ENCODE results near the gene IDH3A. TPM values are rescaled to one million over a fixed set of nuclear protein-coding genes. Genes with fewer than 3 reads are reported as not detected.

IDH3A gene
- total and polyA plus RNA-seq, 9 of the 15 experiments (the other 6 are each of a cell fraction or from before 2014, with no cell fraction given), result 37.4 to 249 (median 107) TPM

DNA sequence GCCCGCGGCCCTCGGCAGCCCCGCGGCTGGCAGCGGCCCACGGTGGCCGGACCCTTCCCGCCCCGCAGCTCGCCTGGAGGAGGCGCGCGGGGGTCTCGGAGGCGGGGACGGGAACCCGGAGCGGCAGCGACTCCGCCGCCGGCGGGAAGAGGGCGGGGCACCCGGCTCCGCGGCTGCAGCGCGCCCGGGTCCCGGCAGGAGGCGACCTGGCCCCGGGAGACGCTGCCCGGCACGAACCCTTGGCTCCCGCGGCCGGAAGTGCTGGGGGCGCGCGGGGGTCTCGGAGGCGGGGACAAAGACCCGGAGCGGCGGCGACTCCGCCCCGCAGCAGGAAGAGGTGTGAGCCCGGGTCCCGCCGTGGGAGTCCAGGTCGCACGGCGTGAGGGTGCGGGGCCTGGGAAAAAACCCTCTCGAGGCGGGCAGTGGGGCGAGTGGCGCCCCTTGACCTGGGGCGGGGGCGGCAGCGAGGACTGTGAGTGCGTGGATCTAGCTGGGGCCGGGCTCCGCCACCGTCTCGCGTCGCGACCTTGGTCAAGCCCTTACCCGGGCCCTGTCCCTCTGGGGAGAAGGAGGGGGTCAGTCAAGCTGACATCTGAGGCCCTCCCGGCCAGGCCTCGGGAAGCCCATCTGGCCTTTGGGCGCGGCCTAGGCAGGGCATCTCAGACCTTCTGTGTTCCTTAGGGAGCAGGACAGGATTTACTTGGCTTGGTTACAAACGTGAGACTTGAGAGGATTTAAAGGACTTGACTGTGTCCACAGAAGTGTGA lies 17.7 kb upstream of the IDH3A start, which contains the start of gene CIB2 (continued):
- peak; percentile 89 for TF ChIP-seq KAT7 (CRISPR knock-in tag; IDR thresholded peaks at IDR 0.05; ENCODE audit: borderline replicate concordance)
- no peak for TF ChIP-seq PYGO2 (tag; IDR thresholded peaks at IDR 0.05)
- TF ChIP-seq EZH2 (IDR thresholded peaks at IDR 0.05; ENCODE audit: borderline replicate concordance, low read depth, low read length), result no peak
- TF ChIP-seq ZNF589 (CRISPR knock-in tag; IDR thresholded peaks at IDR 0.05; ENCODE audit: low read depth), result peak; percentile 64; the same call in 1 of the 2 replicates
- TF ChIP-seq KDM2B (CRISPR knock-in tag; IDR thresholded peaks at IDR 0.05), result no peak
- no peak for TF ChIP-seq HMG20B (CRISPR knock-in tag; IDR thresholded peaks at IDR 0.05)
- no peak for TF ChIP-seq KDM1A (IDR thresholded peaks at IDR 0.05)
- TF ChIP-seq TCF7L2 (IDR thresholded peaks at IDR 0.05; ENCODE audit: low read depth, low read length), result no peak
- TF ChIP-seq MEF2D (tag; conservative IDR thresholded peaks at IDR 0.05; ENCODE audit: low read depth), result no peak
- TF ChIP-seq RBFOX2 (IDR thresholded peaks at IDR 0.05; ENCODE audit: low read depth, low read length), result peak; percentile 84
- TF ChIP-seq, protein P1, sequence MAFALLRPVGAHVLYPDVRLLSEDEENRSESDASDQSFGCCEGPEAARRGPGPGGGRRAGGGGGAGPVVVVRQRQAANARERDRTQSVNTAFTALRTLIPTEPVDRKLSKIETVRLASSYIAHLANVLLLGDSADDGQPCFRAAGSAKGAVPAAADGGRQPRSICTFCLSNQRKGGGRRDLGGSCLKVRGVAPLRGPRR (CRISPR knock-in tag; IDR thresholded peaks at IDR 0.05), result no peak
- TF ChIP-seq CREB1 (IDR thresholded peaks at IDR 0.05), result no peak
- 0 out of 2 replicates have a peak, but pooled peaks have one; percentile 40 for TF ChIP-seq CREB1 (CRISPR knock-in tag; IDR thresholded peaks at IDR 0.05)
- TF ChIP-seq, protein P2, sequence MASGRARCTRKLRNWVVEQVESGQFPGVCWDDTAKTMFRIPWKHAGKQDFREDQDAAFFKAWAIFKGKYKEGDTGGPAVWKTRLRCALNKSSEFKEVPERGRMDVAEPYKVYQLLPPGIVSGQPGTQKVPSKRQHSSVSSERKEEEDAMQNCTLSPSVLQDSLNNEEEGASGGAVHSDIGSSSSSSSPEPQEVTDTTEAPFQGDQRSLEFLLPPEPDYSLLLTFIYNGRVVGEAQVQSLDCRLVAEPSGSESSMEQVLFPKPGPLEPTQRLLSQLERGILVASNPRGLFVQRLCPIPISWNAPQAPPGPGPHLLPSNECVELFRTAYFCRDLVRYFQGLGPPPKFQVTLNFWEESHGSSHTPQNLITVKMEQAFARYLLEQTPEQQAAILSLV (tag; IDR thresholded peaks at IDR 0.05), result no peak
- TF ChIP-seq ZC3H4 (CRISPR knock-in tag; IDR thresholded peaks at IDR 0.05; ENCODE audit: borderline replicate concordance), result no peak
- no peak for TF ChIP-seq ZNF140 (CRISPR knock-in tag; IDR thresholded peaks at IDR 0.05)
- TF ChIP-seq RAD51 (IDR thresholded peaks at IDR 0.05; ENCODE audit: borderline replicate concordance, low read depth), result no peak
- TF ChIP-seq ZFX (CRISPR knock-in tag; IDR thresholded peaks at IDR 0.05), result peak; percentile 97
- TF ChIP-seq NFIC (IDR thresholded peaks at IDR 0.05), result peak; percentile 39
- TF ChIP-seq NCOA1 (IDR thresholded peaks at IDR 0.05; ENCODE audit: low read depth), result no peak
- no peak for TF ChIP-seq TRIM24 (IDR thresholded peaks at IDR 0.05)
- TF ChIP-seq ILK (tag; IDR thresholded peaks at IDR 0.05; ENCODE audit: borderline replicate concordance, low read depth), result no peak
- TF ChIP-seq RBM39 (optimal IDR thresholded peaks at IDR 0.05; ENCODE audit: low read depth, low read length), result no peak
- no peak for TF ChIP-seq KLF16 (IDR thresholded peaks at IDR 0.05)
- TF ChIP-seq FOXA1 (IDR thresholded peaks at IDR 0.05; ENCODE audit: borderline replicate concordance), result no peak
- no peak for TF ChIP-seq ZNF408 (CRISPR knock-in tag; IDR thresholded peaks at IDR 0.05; ENCODE audit: low read depth)
- TF ChIP-seq, protein P3, sequence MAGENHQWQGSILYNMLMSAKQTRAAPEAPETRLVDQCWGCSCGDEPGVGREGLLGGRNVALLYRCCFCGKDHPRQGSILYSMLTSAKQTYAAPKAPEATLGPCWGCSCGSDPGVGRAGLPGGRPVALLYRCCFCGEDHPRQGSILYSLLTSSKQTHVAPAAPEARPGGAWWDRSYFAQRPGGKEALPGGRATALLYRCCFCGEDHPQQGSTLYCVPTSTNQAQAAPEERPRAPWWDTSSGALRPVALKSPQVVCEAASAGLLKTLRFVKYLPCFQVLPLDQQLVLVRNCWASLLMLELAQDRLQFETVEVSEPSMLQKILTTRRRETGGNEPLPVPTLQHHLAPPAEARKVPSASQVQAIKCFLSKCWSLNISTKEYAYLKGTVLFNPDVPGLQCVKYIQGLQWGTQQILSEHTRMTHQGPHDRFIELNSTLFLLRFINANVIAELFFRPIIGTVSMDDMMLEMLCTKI (IDR thresholded peaks at IDR 0.05; ENCODE audit: partially characterized antibody), result no peak
- TF ChIP-seq FOXP1 (CRISPR knock-in tag; IDR thresholded peaks at IDR 0.05), result peak; percentile 74
